ENCODE measurements around the gene BAIAP3. TPM values are rescaled to one million over a fixed set of nuclear protein-coding genes. Genes with fewer than 3 reads are reported as not detected.

Gene BAIAP3
- total and polyA plus RNA-seq, 2 of the 8 experiments (the other 6 are each of a cell fraction or from before 2014, with no cell fraction given) = 2.9 to 6.8 TPM

DNA sequence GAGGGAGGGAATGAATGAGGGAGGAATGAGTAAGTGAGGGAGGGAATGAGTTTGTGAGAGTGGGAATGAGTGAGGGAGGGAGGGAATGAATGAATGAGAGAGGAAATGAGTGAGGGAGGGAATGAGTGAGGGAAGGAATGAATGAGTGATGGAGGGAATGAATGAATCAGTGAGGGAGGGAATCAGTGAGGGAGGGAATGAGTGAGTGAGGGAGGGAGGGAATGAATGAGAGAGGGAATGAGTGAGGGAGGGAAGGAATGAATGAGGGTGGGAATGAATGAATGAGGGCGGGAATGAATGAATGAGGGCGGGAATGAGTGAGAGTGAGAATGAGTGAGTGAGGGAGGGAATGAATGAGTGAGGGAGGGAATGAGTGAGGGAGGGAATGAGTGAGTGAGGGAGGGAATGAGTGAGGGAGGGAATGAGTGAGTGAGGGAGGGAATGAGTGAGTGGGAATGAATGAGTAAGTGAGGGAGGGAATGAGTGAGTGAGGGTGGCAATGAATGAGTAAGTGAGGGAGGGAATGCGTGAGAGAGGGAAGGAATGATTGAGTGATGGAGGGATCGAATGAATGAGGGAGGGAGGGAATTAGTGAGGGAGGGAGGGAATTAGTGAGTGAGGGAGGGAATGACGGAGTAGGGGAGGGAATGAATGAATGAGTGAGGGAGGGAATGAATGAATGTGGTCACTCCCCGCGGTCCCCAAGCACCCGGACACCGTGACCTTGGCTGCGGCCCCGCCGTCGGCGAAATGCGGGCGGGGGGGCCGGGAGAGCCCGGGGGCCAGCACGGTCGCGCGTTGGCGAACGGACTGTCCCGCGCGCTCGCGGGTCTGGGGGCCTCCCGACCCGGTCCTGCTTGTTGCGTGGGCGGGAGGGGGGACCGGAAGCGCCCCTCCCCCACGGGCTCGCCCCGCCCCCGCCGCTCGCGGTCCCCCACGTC, 25.1 kb upstream of the BAIAP3 start (continued):
- TF ChIP-seq SIN3A (conservative IDR thresholded peaks at IDR 0.05 in 1 of 2, IDR thresholded peaks at IDR 0.05 in 1 of 2; ENCODE audit: low read depth in 1 of 2, low read length in 2 of 2) (peak in 1 of 2 experiments; percentile 24; a peak in 1 of 4 replicates), BACH1 (IDR thresholded peaks at IDR 0.05; ENCODE audit: low read length) (peak; percentile 90), ATF2 (IDR thresholded peaks at IDR 0.05; ENCODE audit: low read length) (0 out of 2 replicates have a peak, but pooled peaks have one; percentile 75)
